HTR-8/SVneo (cell line): Measurements from ENCODE around the gene COL10A1.

Experiments
- DNase-seq: peaks from one replicate; pipeline ENCODE4 v3.0.0; 2011; ENCODE audit warnings: low spot score, mixed read lengths; ENCODE audit not compliant: insufficient read length
- FAIRE-seq: peaks from 2 replicates; lab custom pipeline; 2011; peaks lifted over from hg19 to GRCh38; lab: Jason Lieb, UNC

Gene COL10A1

DNA sequence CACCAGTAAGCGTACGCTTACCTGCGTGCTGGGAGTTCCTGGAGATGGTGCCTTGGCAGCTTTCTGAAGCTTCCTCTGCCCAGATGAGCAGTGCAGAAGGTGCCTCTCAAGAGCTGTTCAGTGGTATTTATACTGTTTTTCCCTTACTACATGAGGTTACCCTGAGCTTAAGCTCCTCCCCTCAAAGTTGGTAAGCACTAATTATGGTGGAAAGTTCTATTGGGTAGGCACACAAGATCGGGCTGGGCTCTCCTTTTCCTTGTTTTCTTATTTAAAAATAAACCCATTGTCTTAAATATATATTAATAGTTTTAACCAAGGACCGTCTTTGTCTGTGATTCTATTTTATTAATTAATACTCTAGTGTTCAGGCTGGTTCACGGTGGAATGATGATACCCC is at the start of gene COL10A1:
Gene COL10A1 (minus strand): TSS at position 101 of the 400 bp plus-strand sequence. CDS start 640 bp downstream, outside the sequence.
- DNase-seq (no peak), FAIRE-seq (no peak)

DNA sequence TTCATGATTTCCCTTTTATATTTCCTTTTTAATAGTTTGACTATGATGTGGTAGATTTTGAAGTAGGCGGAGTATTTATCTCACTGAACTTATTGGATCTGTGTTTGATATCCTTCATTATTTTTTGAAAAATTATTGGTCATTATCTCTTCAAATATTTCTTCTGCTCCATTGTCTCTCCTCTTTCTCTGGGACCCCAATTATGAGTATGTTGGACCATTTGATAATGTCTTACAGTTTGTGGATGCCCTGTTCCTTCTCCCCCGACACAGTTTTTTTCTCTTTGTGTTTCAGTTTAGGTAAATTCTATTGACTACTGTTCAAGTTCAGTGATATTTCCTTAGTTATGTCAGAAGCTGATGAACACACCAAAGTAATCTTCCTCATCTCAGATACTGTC is 49.4 kb upstream of the COL10A1 start:
- DNase-seq (no peak), FAIRE-seq (no peak)

DNA sequence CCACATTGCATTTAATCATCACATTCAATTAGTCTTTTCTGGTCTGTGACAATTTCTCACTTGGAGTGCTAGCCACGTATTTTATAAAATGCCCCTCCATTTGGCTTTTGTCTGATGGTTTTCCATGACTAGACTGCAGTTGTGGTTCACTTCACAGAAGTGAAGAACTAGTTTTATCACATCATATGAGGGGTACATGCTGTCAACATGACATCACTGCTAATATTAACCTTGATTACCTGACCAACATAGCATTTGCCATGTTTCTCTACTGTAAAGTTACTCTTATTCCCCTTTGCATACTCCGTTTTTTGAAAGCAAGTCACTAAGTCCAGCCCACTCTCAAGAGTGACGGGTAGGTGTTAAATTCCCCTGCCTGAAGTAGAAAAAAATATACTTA is 48.0 kb upstream of the COL10A1 start:
- FAIRE-seq (no peak), DNase-seq (no peak)

DNA sequence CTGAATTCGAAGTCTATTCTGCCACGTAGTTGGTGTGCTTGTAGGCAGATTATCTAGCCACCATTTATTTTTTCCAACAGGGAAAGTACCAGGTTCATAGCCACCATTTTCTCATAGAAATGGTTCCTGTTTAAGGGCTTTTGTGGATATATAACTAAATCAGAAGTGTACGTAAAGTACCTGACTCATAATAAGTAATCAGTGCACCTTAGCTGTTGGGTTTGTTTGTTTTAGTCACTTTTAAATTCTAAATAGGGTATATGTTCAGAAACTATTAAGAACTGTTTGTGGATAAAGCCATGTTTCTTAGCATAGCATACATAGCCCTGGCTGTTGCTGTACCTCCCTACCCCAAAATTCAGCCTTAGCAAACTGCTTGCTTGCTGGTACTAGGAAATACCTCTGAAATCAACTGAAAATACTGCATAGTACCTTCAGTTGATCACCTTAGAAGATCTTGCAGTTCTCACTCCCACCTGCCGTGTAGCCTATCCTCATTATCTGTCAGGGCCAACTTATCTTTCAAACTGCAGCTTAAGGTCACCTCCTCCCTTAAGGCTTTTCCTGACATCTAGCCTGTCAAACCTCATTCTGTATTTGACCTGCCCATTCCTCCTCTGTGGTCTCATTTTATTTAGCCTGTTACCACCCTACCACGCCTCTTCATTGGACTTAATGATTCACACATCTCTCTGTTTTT is 44.6 kb upstream of the COL10A1 start:
- FAIRE-seq (peak; percentile 49), DNase-seq (no peak)

DNA sequence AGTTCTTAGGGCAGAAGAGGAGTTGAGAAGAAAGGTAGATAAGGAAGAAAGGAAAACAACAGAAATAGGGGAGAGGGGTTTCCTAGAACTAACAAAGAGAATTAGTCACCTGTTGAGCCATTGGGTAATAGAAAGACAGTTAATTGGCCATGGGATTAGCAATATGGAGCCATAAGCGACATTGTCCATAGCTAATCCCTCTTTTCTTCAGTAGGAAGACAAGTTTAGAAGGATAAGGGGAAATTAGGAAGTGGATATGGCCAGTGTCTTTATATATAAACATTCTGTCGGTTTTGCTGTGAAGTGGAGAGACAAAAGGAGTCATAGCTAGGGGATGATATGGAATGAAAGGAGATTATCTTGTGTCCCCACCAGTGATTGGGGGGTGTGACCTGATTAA is 43.9 kb upstream of the COL10A1 start:
- FAIRE-seq, result no peak
- no peak for DNase-seq

DNA sequence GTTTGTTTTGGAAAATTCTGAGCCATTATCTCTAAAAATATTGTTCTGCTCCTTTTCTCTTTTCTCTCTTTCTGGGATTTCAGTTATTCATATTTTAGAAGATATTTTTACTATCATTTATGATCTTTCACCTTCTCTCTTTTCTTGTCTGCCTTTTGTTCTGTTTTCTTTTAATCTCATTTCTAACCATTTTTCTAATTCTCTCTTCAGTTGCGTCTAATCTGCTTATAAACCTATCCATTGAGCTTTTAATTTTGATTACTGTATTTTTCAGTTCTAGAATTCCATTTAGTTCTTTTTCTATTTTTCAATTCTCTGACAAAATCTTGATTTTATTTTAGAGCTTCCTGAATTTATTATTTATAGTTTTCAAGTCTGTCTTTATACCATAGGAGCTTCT is 42.2 kb upstream of the COL10A1 start:
- FAIRE-seq (no peak), DNase-seq (no peak)

DNA sequence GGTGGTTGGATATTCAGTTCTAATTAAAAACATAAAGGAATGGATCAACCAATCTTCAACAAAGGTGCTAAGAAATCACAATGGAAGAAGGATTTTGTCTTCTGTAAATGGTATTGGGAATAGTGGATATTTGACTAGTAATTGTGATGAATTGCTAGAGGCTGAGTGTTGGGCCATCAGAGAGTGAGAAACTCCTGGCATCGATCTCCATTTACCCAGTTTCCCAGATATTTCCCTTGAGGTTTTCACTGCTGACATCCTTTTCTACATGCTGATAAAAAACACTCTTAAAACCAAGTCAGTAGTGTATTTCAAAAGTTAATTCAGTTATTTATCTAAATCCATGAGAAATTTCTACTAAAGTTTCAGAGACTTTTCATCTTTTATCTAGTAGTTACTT is 40.4 kb upstream of the COL10A1 start:
- DNase-seq, result no peak
- no peak for FAIRE-seq

DNA sequence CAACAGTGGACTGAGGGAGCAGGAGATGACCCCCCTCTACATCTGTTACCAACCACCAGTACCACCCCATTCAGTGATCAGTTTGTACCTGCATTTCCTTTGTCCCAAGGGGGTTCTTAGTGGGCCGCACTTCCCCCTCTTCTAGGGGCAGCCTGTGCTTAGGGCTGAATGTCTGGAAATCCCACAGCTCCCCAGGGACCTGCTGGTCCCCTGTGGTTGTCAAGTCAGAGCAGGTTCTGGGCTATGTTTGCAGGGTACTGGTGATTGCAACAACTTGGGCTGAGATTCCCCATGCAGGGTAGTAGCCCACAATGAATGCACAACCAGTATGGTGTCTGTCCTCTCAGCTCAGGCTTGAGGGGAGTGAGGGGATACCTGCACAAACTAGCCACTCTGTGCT is 39.7 kb upstream of the COL10A1 start:
- FAIRE-seq, result no peak
- no peak for DNase-seq

DNA sequence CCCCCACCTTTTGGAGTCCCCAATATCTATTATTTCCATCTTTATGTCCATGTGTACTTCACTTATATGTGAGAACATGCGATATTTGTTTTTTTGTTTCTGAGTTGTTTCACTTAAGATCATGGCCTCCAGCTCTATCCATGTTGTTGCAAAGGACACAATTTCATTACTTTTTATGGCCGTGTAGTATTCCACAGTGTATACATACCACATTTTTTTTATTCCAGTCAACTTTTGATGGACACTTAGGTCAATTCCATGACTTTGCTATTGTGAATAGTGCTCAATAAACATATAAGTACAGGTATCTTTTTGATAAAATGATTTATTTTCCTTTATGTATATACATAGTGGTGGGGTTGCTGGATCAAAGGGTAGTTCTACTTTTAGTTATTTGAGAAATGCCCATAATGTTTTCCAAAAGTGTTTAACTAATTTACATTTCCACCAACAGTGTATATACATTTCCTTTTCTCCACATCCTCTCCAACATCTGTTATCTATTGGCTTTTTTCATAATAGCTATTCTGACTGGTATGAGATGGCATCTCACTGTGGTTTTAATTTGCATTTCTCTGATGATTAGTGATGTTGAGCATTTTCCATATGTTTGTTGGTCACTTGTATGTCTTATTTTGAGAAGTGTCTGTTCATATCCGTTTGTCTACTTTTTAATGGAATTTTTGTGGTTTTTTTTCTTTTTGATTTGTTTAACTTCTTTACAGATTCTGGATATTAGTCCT is 34.0 kb upstream of the COL10A1 start:
- DNase-seq (no peak), FAIRE-seq (no peak)

DNA sequence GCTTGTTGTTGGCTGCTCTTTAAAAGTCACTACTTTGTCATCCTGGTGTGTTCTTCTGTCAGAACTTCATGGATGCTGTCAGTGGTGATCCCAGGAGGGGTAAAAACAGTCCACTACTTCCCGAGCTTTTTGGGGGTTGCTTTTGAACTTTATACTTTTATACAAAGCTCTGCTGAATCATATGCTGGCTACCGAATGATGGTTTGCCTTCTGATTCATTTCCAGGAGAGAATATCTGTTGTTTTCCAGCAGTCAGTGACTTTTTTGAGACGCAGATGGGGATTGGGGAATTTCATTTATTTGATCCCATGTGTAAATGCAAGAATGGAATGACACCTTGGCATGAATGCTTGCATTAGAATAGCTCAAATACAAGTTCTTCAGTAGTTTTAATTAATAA is 32.7 kb upstream of the COL10A1 start:
- no peak for FAIRE-seq
- DNase-seq, result no peak

DNA sequence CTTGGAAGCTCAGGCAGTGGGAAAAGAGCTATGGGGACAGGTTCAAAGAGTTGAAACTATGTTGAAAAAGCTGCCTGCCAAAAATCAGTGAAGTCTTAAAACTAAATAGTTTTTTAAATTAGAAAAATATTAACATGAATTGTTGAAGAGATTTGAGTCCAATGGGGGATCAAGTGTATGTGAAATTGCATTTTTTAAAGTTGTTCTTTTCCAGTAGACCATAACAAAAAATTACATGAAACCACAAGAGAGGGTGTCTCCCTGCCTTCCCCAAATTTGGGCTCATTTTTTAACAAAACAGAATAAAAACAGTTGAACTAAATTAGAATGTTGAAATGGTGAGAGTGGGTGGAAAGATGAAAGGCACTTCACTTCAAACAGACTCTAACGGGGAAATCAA is 31.5 kb upstream of the COL10A1 start:
- FAIRE-seq (no peak), DNase-seq (no peak)

DNA sequence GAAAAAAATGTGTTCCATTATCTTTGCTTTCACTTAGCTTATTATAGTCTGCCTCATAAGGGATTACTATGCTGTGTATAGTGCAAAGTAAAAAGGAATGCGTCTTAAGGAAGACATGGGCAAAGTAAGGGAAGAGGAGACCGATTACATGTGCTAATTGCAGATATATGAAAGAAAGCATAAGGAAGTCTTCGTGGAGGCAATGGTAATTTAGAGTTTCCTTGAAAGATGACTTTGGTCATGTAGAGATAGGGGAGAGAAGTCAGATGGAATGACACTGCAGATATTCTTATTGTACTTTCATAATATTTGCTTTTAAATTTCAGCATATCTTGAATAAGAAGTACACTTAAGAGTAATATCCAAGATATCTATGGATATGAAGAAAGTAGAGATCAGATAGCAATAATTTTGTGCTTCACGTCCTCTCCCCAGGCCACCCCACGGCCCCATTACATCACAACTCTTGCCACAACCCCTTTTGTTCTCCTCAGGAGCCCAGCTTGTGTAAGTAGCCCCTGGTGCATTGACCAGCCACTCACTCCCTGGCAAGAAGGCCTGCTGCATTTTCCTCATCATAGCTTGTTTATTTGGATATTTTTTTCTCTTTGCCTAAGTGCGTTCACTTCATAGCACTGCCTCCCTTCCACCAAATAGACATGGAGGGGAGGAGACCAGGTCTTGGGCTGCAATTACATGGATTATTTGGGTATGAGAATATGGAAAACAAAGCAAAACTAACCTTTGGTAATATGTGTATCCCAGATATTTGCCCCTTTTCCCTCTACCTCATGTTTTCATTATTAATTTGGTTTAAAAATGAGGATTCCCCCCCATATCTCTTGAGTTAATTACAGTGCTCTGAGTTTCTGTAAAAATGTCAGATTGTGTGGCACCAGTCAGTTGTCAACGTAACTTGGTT is 30.7 kb upstream of the COL10A1 start:
- no peak for FAIRE-seq
- DNase-seq, result no peak

DNA sequence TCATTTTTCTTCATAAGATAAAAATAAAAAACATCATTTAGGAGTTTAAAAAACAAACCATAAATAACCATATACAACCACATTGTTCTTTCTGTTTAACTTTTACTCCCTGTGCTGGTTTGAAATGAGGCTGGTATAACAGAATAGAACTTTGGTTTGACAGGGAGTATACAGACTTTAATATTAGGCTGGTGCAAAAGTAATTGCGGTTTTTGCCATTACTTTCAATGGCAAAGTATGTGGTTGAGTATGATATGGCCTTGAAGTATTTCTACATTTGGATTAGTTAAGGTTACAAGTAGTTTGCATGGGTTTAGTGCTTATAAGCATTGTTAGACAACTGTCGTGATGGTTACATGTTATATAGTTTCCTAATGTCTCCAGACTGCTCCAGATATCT is 29.0 kb upstream of the COL10A1 start:
- DNase-seq, result no peak
- no peak for FAIRE-seq

DNA sequence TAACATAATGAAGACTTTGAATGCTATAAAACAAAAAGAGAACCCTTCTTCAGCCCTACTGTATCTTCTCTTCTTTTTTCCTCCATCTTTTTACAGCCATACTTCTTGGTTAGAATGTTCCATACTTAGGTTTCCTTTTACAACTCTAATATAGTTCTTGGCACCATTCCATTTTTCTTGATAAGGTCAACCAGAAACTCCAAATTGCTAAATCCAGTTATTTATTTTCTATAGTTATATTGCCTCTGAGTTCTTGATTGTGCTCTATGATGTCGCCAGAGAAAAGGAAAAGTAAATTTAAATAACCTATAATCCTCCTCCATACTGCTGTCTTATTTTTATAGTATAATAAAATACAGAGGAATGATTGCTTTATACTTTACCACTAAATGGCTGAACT is 26.7 kb upstream of the COL10A1 start:
- no peak for FAIRE-seq
- DNase-seq, result no peak

DNA sequence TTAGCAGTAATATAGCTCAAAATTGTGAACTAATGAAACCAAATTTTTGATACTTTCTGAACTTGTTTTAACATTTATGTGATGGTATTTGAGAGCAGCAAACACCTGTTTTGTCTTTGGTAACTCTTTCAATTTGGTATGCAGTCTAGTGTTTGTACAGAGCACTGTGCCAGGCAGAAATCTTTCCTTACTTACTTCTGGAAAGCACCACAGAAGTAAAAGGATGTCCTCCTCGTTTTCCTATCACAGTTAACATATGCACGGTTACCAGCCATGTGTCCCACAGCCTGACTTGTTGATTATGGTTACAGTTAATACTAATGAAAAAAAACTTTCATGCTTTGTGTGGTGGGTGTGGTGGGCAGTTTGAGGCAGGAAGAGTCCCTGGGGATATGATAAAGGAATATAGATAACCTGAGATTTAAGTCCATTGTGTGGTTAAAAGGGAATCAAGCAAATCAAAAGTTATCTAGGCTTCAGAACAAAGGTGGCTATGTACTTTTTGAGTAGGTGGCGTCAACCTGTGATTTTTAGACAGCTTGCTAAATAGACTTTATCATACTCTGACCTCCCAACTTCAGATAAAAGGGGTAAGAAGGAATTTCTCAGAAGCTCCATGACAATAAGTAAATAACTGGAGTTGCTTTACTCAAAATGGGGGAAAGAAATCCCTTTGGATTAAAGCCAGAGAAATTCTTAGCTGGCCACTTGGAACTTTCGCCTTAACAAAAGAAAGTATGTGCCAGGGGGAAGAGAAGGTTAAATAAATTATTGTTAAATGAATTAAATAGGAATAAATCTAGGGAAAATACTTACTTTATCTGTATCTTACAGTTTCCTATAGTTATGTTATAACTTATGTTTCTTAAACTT is 20.1 kb upstream of the COL10A1 start:
- FAIRE-seq, result no peak
- DNase-seq, result no peak

DNA sequence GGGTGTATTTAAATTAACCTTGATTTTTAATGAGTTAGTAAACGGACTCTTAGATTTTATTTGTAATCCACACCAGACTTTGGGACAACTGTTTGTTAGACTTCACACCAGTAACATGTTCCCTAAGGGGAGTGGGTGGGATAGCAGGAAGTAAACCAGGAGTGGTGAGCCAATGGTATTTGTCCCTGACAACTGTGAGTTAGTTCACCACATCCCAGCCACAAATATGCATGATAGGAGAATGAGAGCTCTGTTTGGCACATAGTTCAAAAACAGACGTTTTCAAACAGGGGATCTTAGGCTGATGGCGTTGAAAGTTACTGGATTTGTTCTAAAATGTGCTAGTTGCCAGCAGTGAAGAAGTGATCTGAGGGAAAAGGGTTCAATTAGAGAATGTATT is 18.7 kb upstream of the COL10A1 start:
- DNase-seq (peak; percentile 44), FAIRE-seq (no peak)

DNA sequence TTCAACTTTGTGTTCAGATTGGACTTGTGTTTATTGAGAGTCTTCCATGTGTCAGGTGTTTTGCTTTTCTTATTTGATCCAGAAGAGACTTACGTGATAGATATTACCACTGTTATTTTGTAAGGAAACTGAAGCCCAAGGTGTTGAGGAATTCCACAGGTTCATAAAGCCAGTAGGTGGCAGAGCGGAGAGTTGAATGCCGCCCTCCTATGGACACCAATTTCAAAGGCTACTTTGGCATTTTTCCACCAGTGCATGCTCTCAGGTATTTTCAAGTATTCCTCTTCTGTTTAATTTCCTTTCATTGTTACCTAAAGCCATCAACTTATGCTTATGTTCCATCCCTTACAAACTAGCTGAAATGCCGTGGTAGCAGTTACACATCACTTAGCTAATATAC is 14.0 kb upstream of the COL10A1 start:
- DNase-seq (no peak), FAIRE-seq (no peak)

DNA sequence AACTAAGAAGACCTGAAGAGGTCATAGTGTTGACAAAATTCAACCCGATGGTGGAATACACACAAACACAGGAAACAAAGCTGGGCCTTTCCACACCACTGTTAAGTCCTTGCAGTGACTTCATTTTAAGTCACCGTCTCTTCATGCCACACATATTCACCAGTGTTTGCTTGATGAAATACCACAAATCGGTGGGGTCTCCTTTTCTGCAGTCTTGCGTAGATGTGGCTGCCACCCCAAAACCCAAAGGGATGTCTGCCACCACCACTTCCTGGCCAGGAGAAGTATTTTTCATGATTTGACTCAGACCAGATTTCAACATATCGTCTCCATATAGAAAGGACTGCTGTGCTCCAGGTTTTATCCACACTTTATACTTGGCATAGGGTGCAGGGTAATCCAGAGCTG is 11.0 kb upstream of the COL10A1 start:
- no peak for FAIRE-seq

DNA sequence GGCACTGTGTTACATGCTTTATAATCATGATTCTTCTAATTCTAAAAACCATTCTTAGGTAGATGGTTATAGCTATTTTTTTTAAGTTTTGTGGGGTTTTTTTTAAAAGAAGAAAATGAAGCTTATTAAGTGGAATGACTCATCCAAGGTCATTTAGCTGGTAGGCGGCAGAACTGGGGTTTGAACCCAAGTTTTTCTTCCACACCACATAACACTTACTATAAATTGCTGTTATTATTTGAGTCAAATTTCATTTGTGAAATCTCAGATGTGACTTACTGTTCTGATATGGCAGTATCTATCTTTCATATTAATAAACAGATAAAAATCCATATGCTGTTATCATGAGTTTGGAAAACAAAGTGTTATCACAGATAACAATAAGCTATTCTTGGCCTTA is 10.4 kb upstream of the COL10A1 start:
- FAIRE-seq, result no peak
- no peak for DNase-seq

More for the DNA sequence above, 11.0 kb upstream of the COL10A1 start:
- no peak for DNase-seq

DNA sequence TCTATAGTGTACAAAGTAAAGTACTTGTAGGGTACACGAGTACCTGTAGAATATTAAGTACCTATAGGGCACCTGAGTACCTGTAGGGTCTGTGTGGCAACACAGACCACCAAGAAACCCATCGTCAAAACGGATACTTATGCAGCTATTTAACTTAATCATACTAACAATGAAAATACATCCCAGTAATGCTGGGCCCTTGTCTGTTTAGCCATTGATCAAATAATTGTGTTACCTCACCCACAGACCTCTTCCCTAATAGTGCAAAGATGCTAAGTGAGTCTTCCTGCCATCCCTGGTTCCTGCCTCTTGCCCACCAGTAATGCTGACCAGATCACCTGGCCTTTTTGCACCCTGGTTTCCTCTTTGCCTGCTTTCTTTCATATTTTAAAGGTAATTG is 7.5 kb upstream of the COL10A1 start:
- no peak for FAIRE-seq

More for the DNA sequence above, 7.5 kb upstream of the COL10A1 start:
- no peak for DNase-seq
